ENCODE data around the gene METTL15. TPM values are rescaled to one million over a fixed set of nuclear protein-coding genes. Genes with fewer than 3 reads are reported as not detected.
"Not testable (repeated sequence)": the region's sequence is repeated elsewhere in the genome, so short reads cannot be mapped to it uniquely, and the experiment has no call there.

Gene METTL15
- total RNA-seq, 2 donors from 2014 or later = 14.4 to 27.5 TPM

DNA sequence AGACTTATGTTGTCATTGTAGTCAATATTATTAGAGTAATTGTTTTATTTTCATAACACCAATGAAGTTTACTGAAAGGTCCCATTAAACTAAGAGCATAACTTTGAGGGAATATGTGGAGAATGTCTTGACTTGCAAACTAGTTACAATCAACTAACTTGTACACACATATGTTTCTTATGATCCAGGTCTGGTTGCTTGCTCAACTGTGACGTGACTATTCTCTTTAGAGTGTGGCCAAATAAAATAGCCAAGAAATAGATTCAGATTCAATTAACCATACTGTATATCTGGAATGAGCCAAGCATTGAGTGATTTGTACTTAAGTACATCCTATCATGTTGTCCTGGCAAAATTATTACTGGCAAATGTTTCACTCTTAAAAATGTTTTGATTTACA, 101.7 kb downstream of the METTL15 start:
- Mint-ChIP-seq H3K27me3 (no peaks in the 10 kb centered on the region), H3K4me3 (no peak overlapping the region), H3K27ac (no peak overlapping the region), H3K4me1 (no peaks in the 10 kb centered on the region), H3K9me3 (no peaks in the 10 kb centered on the region), H3K36me3 (ENCODE audit: low read depth) (peaks cover 43% of the 10 kb centered on the region)
- no peak for ATAC-seq (replicated peaks)

- not testable (repeated sequence) for H3K27ac Mint-ChIP-seq; H3K36me3 Mint-ChIP-seq (ENCODE audit: low read depth); H3K4me1 Mint-ChIP-seq
Measured at GRCh38 chr11:28222063-28222462, 113.9 kb downstream of the METTL15 start.

DNA sequence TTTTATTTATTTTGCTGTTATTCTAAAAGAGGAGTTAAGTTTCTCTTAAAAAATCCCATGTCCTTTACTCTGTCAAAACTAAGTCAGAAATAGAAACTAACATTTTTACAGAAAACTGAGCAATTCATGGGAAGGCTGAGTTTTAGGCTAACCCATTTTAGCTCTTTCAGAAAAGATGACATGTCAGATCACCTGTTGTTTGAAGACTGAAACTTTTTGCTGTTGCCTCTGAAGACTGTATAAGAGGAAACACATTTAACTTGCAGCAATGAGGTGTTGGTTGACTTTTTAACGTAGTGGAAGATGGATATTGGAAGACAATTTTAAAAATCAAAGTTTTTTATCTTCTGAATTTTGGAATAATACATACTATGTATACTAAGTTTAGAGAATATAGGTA, 115.4 kb downstream of the METTL15 start:
- ATAC-seq (replicated peaks) = no peak
- Mint-ChIP-seq H3K27ac (no peak overlapping the region), H3K4me1 (peaks cover 7% of the 10 kb centered on the region), H3K27me3 (no peaks in the 10 kb centered on the region), H3K4me3 (no peak overlapping the region), H3K36me3 (ENCODE audit: low read depth) (no peaks in the 10 kb centered on the region), H3K9me3 (no peaks in the 10 kb centered on the region)

More at GRCh38 chr11:28222063-28222462, 113.9 kb downstream of the METTL15 start:
- H3K27me3 Mint-ChIP-seq; ATAC-seq (replicated peaks); H3K4me3 Mint-ChIP-seq; H3K9me3 Mint-ChIP-seq: not testable (repeated sequence)

GRCh38 chr11:28223994-28224393, 115.8 kb downstream of the METTL15 start:
- no peak for ATAC-seq (replicated peaks)
- Mint-ChIP-seq H3K27ac (no peak overlapping the region), H3K4me1 (peaks cover 7% of the 10 kb centered on the region), H3K27me3 (no peaks in the 10 kb centered on the region), H3K4me3 (no peak overlapping the region), H3K36me3 (ENCODE audit: low read depth) (peaks cover under 1% of the 10 kb centered on the region), H3K9me3 (no peaks in the 10 kb centered on the region)

- no peaks in the 10 kb centered on the region for H3K27me3 Mint-ChIP-seq
- no peak overlapping the region for H3K27ac Mint-ChIP-seq
- H3K36me3 Mint-ChIP-seq (ENCODE audit: low read depth) = peaks cover 16% of the 10 kb centered on the region
- H3K4me1 Mint-ChIP-seq = peaks cover 3% of the 10 kb centered on the region
- H3K9me3 Mint-ChIP-seq = peaks cover 3% of the 10 kb centered on the region
- ATAC-seq (replicated peaks) = no peak
- no peak overlapping the region for H3K4me3 Mint-ChIP-seq
Measured at GRCh38 chr11:28227460-28227859, 119.3 kb downstream of the METTL15 start.

DNA sequence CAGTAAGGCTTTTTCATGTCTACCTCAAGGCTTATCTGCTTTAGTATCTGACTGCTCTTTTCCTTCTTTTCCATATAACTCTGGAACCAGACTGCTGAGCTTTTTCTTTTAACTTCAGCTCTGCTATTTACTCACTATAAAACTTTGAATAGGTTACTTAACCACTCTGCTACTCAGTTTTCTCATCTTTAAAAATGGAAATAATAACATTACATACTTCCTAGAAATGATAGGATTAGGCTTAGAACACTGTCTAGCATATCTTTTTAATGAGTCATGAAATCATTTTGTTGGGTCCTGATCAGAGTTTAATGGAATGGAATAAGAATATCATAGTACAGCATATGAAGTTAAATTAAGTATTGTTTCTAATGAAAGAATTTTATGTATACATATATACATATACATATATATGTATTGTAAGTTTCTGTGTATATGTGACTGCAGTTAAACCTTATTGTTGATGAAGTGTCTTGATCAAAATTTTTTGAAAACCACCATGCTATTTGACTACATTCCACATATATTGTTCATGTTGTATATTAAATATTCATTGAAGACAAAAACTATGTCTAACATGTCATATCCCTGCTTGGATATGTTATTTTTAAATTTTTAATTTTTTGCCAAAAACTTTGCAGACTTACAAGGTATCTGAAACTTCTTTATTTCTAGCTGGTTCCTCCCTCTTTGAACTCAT, 120.2 kb downstream of the METTL15 start:
- Mint-ChIP-seq H3K4me3 (no peak overlapping the region), H3K4me1 (peaks cover 3% of the 10 kb centered on the region), H3K27ac (no peak overlapping the region), H3K27me3 (no peaks in the 10 kb centered on the region), H3K36me3 (ENCODE audit: low read depth) (peaks cover 16% of the 10 kb centered on the region), H3K9me3 (peaks cover 3% of the 10 kb centered on the region)
- no peak for ATAC-seq (replicated peaks)

DNA sequence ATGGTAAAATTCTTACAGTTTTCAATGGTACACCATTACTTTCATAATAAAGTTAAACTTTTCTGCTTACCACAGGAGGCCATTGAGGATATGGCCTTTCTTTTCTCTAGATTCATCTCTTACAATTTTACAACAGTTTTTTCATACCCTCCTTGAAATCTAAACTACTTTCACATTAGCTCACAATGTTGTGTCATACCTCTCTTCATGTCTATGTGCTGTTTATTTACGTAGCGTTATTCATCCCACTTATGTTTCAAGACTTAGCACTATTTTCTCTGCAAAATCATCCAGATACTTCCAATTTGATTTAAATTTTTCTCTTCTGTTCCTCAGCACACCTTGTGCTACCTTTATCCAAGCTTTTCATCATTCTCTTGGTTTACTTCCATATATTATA, 123.3 kb downstream of the METTL15 start:
- no peak for ATAC-seq (replicated peaks)
- Mint-ChIP-seq H3K9me3 (peaks cover 3% of the 10 kb centered on the region), H3K4me1 (peaks cover 3% of the 10 kb centered on the region), H3K27me3 (no peaks in the 10 kb centered on the region), H3K27ac (no peak overlapping the region), H3K4me3 (no peak overlapping the region), H3K36me3 (ENCODE audit: low read depth) (peaks cover 16% of the 10 kb centered on the region)

GRCh38 chr11:28232649-28233048, 124.5 kb downstream of the METTL15 start:
- ATAC-seq (replicated peaks) = no peak
- peaks cover 4% of the 10 kb centered on the region for H3K4me1 Mint-ChIP-seq
- no peak overlapping the region for H3K27ac Mint-ChIP-seq
- H3K4me3 Mint-ChIP-seq = no peak overlapping the region
- peaks cover 3% of the 10 kb centered on the region for H3K9me3 Mint-ChIP-seq
- peaks cover 21% of the 10 kb centered on the region for H3K36me3 Mint-ChIP-seq (ENCODE audit: low read depth)
- no peaks in the 10 kb centered on the region for H3K27me3 Mint-ChIP-seq

DNA sequence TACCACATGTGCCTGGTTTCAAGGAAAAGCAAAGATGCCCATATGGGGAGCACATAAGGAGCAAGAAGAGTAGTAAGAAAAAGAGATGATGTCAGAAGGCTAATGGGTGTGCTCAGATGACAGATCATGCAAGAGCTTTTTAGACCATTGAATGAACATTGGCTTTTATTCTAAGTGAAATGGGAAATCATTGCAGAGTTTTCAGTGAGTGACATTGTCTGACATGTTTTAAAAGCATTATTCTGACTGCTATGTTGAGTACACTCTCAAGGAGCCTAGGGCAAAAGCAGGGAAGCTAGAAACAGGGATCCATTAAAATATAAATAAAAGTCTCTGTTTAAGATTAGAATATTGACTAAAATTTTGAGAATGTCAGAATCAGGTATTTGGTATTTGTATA, 133.6 kb downstream of the METTL15 start:
- Mint-ChIP-seq H3K4me3 (no peak overlapping the region), H3K4me1 (peaks cover 10% of the 10 kb centered on the region), H3K27ac (no peak overlapping the region), H3K36me3 (ENCODE audit: low read depth) (peaks cover 31% of the 10 kb centered on the region), H3K9me3 (peaks cover 4% of the 10 kb centered on the region), H3K27me3 (no peaks in the 10 kb centered on the region)
- ATAC-seq (replicated peaks) = no peak

DNA sequence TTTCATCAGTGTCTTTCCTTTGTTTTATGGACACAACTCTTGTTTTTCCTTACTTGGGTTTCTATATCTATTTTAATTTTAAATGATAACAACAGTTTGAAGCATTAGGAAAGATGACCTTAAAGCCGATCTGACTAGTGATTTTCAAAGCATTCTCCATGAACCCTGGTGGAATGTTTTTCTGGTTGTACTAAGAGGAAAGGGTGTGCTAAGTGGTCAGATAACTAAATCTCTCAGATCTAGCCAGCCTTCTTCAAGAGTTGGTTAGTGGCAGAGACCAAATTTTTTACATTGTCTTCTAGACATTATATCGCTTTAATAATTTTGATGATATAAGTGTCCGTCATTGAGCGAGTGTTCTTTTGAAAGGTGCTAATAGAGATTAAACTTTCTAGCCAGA, 134.4 kb downstream of the METTL15 start:
- no peak overlapping the region for H3K4me3 Mint-ChIP-seq
- peaks cover 6% of the 10 kb centered on the region for H3K4me1 Mint-ChIP-seq
- H3K36me3 Mint-ChIP-seq (ENCODE audit: low read depth) = peaks cover 26% of the 10 kb centered on the region
- H3K27ac Mint-ChIP-seq = no peak overlapping the region
- H3K9me3 Mint-ChIP-seq = peaks cover 4% of the 10 kb centered on the region
- H3K27me3 Mint-ChIP-seq = no peaks in the 10 kb centered on the region
- ATAC-seq (replicated peaks) = no peak

GRCh38 chr11:28243061-28243460, 134.9 kb downstream of the METTL15 start:
- ATAC-seq (replicated peaks) = no peak
- Mint-ChIP-seq H3K4me1 (peaks cover 6% of the 10 kb centered on the region), H3K27ac (no peak overlapping the region), H3K4me3 (no peak overlapping the region), H3K36me3 (ENCODE audit: low read depth) (peaks cover 26% of the 10 kb centered on the region), H3K27me3 (no peaks in the 10 kb centered on the region), H3K9me3 (peaks cover 4% of the 10 kb centered on the region)

- no peak overlapping the region for H3K4me3 Mint-ChIP-seq
- peaks cover 5% of the 10 kb centered on the region for H3K4me1 Mint-ChIP-seq
- peaks cover 4% of the 10 kb centered on the region for H3K9me3 Mint-ChIP-seq
- no peak overlapping the region for H3K27ac Mint-ChIP-seq
- H3K27me3 Mint-ChIP-seq = no peaks in the 10 kb centered on the region
- H3K36me3 Mint-ChIP-seq (ENCODE audit: low read depth) = peaks cover 25% of the 10 kb centered on the region
- no peak for ATAC-seq (replicated peaks)
Measured at GRCh38 chr11:28243581-28243980, 135.4 kb downstream of the METTL15 start.

- no peaks in the 10 kb centered on the region for H3K4me1 Mint-ChIP-seq
- H3K27me3 Mint-ChIP-seq = no peaks in the 10 kb centered on the region
- peaks cover 4% of the 10 kb centered on the region for H3K9me3 Mint-ChIP-seq
- ATAC-seq (replicated peaks) = no peak
- no peak overlapping the region for H3K4me3 Mint-ChIP-seq
- peaks cover 20% of the 10 kb centered on the region for H3K36me3 Mint-ChIP-seq (ENCODE audit: low read depth)
- H3K27ac Mint-ChIP-seq = no peak overlapping the region
Measured at GRCh38 chr11:28245131-28245530, 136.9 kb downstream of the METTL15 start.

DNA sequence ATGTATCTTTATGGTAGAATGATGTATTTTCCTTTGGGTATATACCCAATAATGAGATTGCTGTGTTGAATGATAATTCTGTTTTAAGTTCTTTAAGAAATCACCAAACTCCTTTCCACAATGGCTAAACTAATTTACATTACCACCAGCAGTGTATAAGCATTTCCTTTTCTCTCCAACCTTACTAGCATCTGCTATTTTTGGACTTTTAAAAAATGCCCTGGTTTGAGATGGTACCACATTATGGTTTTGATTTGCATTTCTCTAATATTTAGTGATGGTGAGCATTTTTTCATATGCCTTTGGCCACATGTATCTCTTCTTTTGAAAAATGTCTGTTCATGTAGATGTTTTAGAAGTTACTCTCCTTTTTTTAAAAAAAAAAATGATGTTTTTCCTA, 142.0 kb downstream of the METTL15 start:
- Mint-ChIP-seq H3K36me3 (ENCODE audit: low read depth) (peaks cover 11% of the 10 kb centered on the region), H3K9me3 (peaks cover 18% of the 10 kb centered on the region), H3K27me3 (no peaks in the 10 kb centered on the region), H3K4me1 (peaks cover 6% of the 10 kb centered on the region), H3K27ac (no peak overlapping the region), H3K4me3 (no peak overlapping the region)
- no peak for ATAC-seq (replicated peaks)

DNA sequence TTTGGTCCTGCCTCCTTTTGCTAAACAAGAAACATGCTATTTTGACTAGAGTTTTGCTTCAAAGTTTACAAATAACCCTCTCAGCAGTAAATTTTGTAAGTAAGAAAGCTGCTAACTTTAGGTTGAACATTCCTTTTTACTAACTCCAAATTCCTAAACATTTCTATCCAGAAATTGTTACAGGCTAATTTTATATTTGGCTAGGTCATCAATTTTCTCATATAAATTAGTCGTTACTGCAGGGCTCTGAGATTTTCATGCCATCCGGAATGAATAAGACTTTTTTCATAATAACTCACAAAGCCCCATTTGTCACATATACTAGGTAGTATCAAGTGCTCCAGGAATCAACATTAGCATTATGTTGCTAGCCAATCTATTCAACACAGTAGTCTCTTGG, 143.1 kb downstream of the METTL15 start:
- peaks cover 18% of the 10 kb centered on the region for H3K9me3 Mint-ChIP-seq

GRCh38 chr11:28257761-28258160, 149.6 kb downstream of the METTL15 start:
- Mint-ChIP-seq H3K9me3 (peaks cover 11% of the 10 kb centered on the region), H3K4me1 (no peaks in the 10 kb centered on the region), H3K36me3 (ENCODE audit: low read depth) (peaks cover 16% of the 10 kb centered on the region), H3K27me3 (no peaks in the 10 kb centered on the region), H3K4me3 (no peak overlapping the region), H3K27ac (no peak overlapping the region)
- ATAC-seq (replicated peaks) = no peak

More for the DNA sequence above, 143.1 kb downstream of the METTL15 start:
- no peak overlapping the region for H3K27ac Mint-ChIP-seq
- peaks cover 10% of the 10 kb centered on the region for H3K36me3 Mint-ChIP-seq (ENCODE audit: low read depth)
- no peak overlapping the region for H3K4me3 Mint-ChIP-seq
- no peak for ATAC-seq (replicated peaks)
- H3K27me3 Mint-ChIP-seq = no peaks in the 10 kb centered on the region
- peaks cover 6% of the 10 kb centered on the region for H3K4me1 Mint-ChIP-seq
